ENCODE results near the gene AQP12B.
"Not testable (repeated sequence)": the region's sequence is repeated elsewhere in the genome, so short reads cannot be mapped to it uniquely, and the experiment has no call there.

The AQP12B gene

GRCh38 chr2:240687741-240688552 lies 5.3 kb upstream of the AQP12B start:
- no peak for TF ChIP-seq ZNF274 (IDR thresholded peaks at IDR 0.05; ENCODE audit: low read depth, low read length)
- no peak overlapping the region for H3K4me3 ChIP-seq (ENCODE audit: low read length)

- no peak for TF ChIP-seq ZNF274 (IDR thresholded peaks at IDR 0.05; ENCODE audit: low read depth, low read length)
- no peak overlapping the region for H3K4me3 ChIP-seq (ENCODE audit: low read length)
Measured at GRCh38 chr2:240687045-240687740, 4.5 kb upstream of the AQP12B start.

- TF ChIP-seq ZNF274 (IDR thresholded peaks at IDR 0.05; ENCODE audit: low read depth, low read length) = no peak
- H3K4me3 ChIP-seq (ENCODE audit: low read length) = no peak overlapping the region
Measured at GRCh38 chr2:240686460-240686859, 3.8 kb upstream of the AQP12B start.

DNA sequence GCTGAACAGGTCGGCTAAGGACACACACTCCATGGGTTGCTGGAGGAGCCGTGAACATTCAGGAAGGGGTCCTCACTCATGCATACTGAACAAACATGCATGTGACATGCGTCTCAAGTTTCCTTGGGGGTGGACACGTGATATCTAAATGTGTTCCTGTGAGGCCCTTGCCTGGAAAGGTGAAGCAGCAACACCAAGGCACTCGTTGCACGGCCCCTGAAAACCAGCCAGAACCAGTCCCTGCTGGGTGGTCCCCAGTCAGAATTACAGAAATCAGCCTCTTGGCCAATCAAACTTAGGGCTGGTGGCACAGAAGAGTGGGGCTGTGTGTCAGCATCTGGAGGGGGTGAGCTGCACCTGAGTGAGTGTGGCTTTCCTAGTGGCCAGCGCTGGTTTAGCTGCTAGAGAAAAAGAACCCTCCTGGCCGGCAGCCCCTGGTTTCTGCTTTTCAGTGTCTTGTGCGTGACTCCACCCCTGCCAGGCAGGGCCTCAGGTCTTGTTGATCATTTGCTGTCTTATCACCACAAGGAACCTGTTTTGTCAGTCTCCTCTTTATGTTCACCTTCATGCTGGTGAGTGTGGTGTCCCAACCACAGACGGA lies 3.2 kb upstream of the AQP12B start:
- no peak for TF ChIP-seq ZNF274 (IDR thresholded peaks at IDR 0.05; ENCODE audit: low read depth, low read length)
- no peak overlapping the region for H3K4me3 ChIP-seq (ENCODE audit: low read length)

DNA sequence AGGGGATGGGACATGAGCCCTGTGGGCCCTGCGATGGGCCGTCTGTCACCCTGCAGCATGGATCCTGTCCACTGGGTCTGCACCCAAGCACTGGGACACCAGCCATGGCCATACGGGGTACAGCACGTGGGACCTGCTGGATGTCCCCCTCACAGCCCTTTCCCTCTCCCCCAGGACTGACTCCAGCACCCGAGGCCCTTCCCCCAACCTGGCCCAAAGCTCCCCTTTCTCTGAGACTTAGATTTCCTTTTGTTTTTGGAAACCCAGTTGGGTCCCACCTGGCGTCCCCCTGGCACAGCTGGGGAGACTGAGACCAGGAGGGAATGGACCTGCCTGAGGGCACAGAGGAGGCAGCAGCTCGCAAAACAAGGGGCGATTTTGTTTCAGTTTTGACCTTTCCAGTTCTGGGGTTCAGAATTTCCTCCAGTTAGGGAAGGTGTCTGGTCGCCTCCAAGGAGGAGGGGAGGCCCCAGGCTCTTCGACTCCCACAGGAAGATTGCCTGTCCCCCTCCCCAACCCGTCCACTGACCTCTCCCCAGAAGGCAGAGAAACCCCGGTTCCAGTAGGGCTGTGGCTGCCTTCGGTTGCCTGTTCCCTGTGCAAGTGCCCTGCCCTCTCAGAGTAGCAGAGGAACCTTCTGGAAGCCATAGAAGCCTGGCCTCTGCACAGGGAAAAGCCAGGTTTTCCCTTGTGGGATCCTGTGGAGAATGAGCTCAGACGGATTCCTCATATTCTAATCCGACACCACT lies 1.5 kb upstream of the AQP12B start:
- H3K4me3 ChIP-seq (ENCODE audit: low read length) = not testable (repeated sequence)

DNA sequence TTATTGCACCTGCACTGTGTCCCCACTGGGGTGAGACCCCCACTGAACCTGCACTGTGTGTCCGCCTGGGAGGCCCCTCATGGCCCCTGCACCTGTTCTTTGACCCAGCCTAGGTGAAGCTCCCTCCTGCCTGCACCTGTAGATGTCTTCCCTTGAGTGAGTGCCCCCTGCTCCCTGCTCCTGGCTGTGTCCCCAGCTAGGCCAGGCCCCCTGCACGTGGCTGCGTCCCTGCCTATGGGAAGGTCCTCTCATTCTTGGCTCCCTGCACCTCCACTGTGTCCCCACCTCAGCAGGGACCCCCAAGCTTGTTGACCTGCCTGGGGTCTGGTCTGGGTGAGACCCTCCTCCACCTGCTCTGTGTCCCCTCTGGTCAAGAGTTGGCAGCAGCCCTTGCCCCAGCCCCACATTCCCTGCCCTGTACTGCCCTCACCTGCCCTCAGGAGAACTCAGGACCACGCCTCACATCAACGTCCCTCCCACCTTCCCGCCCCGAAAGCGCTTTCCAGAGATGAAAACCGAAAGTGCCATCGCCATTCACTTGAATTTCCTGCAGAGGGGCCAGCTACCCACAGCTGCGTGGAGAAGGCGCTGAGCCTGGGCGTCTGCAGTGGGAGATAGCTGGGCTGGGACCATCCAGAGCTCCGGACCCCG lies 769 bp upstream of the AQP12B start:
- H3K4me3 ChIP-seq (ENCODE audit: low read length) = not testable (repeated sequence)

- H3K4me3 ChIP-seq (ENCODE audit: low read length) = not testable (repeated sequence)
Measured at GRCh38 chr2:240680185-240680584, 2.5 kb downstream of the AQP12B start.

DNA sequence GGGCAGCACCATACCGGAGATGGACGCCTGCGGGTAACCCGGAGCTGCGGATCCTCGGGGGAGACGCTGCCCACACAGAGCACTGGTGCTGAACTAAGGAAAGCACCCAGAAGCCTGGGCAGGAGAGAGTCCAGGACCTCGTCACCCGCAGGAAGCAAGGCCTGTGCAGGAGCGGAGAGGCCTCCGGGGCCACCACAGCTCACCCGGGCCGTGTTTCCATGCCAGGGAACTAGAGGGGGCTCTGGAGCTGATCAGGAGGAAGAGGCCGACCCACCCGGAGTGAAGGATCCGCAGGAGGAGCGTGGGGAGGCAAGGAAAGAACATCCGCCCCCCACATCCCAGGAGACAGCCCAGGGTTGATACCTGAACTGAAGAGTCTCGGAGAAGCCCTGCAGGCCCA lies 3.8 kb downstream of the AQP12B start:
- H3K4me3 ChIP-seq (ENCODE audit: low read length) = not testable (repeated sequence)

DNA sequence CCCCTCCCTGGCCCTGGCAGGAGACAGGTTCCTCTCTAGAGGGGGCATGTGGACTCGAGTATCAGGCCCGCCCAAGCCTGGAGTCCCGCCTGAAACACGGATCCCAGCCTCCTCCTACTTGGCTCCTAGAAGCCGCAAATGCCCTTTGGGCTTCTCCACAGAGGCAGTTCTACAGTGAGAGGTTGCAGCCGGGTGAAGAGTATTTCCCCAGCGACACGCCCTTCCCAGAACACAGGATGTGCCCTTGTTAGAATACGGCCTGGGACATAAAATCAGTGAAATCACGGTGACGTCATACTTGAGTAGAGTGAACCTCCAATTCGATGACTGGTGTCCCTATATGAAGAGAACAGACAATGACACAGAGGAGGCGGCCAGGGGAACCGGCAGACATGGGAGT lies 4.6 kb downstream of the AQP12B start:
- H3K4me3 ChIP-seq (ENCODE audit: low read length) = not testable (repeated sequence)

- H3K4me3 ChIP-seq (ENCODE audit: low read length) = not testable (repeated sequence)
Measured at GRCh38 chr2:240675345-240675744, 7.3 kb downstream of the AQP12B start.

DNA sequence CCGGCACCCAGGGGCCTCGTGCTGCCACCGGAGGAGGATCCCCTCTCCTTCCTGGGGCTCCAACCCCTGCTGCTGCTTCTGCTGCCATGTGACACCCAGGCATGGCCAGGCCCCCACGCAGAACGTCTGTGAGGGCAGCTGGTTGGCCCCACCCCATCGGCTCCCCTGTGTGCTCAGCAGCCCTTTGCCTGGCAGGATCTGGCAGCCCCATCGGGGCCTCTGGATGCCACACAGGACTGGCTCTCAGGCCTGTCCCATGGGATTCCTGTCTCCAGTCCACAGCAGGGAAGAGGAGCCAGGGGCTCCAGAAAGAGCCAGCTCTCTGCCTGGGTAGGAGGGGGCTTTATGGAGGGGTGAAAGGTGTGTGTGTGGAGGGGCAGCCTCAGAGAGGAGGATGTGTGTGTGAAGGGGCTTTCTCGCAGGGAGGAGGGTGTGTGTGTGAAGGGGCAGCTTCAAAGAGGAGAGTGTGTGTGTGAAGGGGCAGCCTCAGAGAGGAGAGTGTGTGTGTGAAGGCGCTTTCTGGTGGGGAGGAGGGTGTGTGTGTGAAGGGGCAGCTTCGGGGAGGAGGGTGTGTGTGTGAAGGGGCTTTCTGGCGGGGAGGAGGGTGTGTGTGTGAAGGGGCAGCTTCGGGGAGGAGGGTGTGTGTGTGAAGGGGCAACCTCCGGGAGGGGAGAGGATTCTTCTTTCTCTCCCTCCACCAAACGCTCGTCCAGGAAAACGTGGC lies 8.1 kb downstream of the AQP12B start:
- not testable (repeated sequence) for H3K4me3 ChIP-seq (ENCODE audit: low read length)

GRCh38 chr2:240672701-240673190 lies 9.9 kb downstream of the AQP12B start:
- no peak for TF ChIP-seq ZNF274 (IDR thresholded peaks at IDR 0.05; ENCODE audit: low read depth, low read length)
- no peak overlapping the region for H3K4me3 ChIP-seq (ENCODE audit: low read length)

DNA sequence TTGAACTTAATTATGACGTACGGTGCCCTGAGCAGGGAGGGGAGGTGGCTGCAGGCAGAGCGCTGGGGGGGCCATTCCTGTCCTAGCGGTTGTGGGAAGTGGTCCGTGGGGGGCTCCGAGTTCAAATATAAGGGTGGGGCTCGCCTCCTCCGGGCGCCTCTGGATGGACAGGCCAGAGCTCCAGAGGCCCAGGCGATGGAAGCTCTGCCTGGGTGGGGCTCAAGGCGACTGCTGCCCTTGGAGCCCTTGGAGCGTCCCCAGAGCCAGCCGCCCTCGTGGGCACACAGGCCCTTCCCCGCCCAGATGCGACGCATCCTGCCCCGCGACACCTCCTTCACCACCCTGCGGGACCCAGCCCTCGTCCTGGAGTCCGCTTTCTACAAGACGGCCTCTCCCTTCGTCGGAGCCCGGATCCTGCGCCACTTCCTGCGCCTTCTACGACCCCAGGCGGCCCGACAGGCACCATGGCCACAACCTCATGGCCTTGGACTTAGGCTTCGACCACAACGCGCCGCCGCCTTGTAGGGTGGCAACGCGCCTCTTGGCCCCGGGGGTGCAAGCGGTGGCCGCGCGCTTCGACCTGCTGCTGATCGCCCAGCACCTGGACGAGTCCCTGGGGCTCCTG lies 10.5 kb downstream of the AQP12B start:
- H3K4me3 ChIP-seq (ENCODE audit: low read length) = no peak overlapping the region
- TF ChIP-seq ZNF274 (IDR thresholded peaks at IDR 0.05; ENCODE audit: low read depth, low read length) = no peak

Measured in GM08714 (cell line).